Measurements from ENCODE around the gene GPC3.

GPC3 gene

GRCh38 chrX:133810925-133811324, 174.5 kb downstream of the GPC3 start:
- no peak overlapping the region for H3K4me3 ChIP-seq (ENCODE audit: control insufficient read depth, low read depth, low read length)
- TF ChIP-seq CTCF (conservative IDR thresholded peaks at IDR 0.05; ENCODE audit: control insufficient read depth, insufficient read depth, low read depth, low read length): no peak
- DNase-seq (ENCODE audit: low read depth): no peak

- TF ChIP-seq CTCF (conservative IDR thresholded peaks at IDR 0.05; ENCODE audit: control insufficient read depth, insufficient read depth, low read depth, low read length): no peak
- no peak overlapping the region for H3K4me3 ChIP-seq (ENCODE audit: control insufficient read depth, low read depth, low read length)
- no peak for DNase-seq (ENCODE audit: low read depth)
Observed at GRCh38 chrX:133804072-133804471, 181.3 kb downstream of the GPC3 start.

- H3K4me3 ChIP-seq (ENCODE audit: control insufficient read depth, low read depth, low read length): no peak overlapping the region
- DNase-seq (ENCODE audit: low read depth): no peak
- no peak for TF ChIP-seq CTCF (conservative IDR thresholded peaks at IDR 0.05; ENCODE audit: control insufficient read depth, insufficient read depth, low read depth, low read length)
Observed at GRCh38 chrX:133796282-133796681, 189.1 kb downstream of the GPC3 start.

GRCh38 chrX:133794126-133794525, 191.3 kb downstream of the GPC3 start:
- TF ChIP-seq CTCF (conservative IDR thresholded peaks at IDR 0.05; ENCODE audit: control insufficient read depth, insufficient read depth, low read depth, low read length): no peak
- H3K4me3 ChIP-seq (ENCODE audit: control insufficient read depth, low read depth, low read length): no peak overlapping the region
- no peak for DNase-seq (ENCODE audit: low read depth)

GRCh38 chrX:133793626-133794025, 191.8 kb downstream of the GPC3 start:
- no peak for DNase-seq (ENCODE audit: low read depth)
- no peak overlapping the region for H3K4me3 ChIP-seq (ENCODE audit: control insufficient read depth, low read depth, low read length)
- no peak for TF ChIP-seq CTCF (conservative IDR thresholded peaks at IDR 0.05; ENCODE audit: control insufficient read depth, insufficient read depth, low read depth, low read length)

- peak; percentile 75 for DNase-seq (ENCODE audit: low read depth)
- H3K4me3 ChIP-seq (ENCODE audit: control insufficient read depth, low read depth, low read length): peak overlapping the region; percentile 32
- TF ChIP-seq CTCF (conservative IDR thresholded peaks at IDR 0.05; ENCODE audit: control insufficient read depth, insufficient read depth, low read depth, low read length): peak; percentile 100
Observed at GRCh38 chrX:133792198-133792953, 193.0 kb downstream of the GPC3 start.
